Mesenteric fat pad (tissue), 1 donor: ENCODE measurements around the gene SLC45A3. TPM values are rescaled to one million over a fixed set of nuclear protein-coding genes. Genes with fewer than 3 reads are reported as not detected.

Source experiments
- DNase-seq: peaks from one replicate; pipeline ENCODE4 v3.0.0-alpha.2; 2020; ENCODE audit warnings: low spot score
- total RNA-seq: library from RNA; stranded (reverse); fragmentation: NEBNext Ultra II Directional; extraction: Animal tissue kit (Norgen Biotek cat#: 25700); gene quantifications from one replicate; pipeline ENCODE4 v1.2.1, GENCODE V29; 2021
- donor health status: DM: yes; HTN: yes; CAD: no.

SLC45A3 gene
- total RNA-seq, 1 donor from 2014 or later = 2.0 TPM

GRCh38 chr1:205668951-205669340 is 11.4 kb downstream of the SLC45A3 start:
- no peak for DNase-seq

GRCh38 chr1:205667909-205668643 is 12.2 kb downstream of the SLC45A3 start:
- DNase-seq = no peak

- DNase-seq = no peak
These were observed 13.7 kb downstream of the SLC45A3 start for GRCh38 chr1:205666372-205667166.

- no peak for DNase-seq
These were observed 14.9 kb downstream of the SLC45A3 start for GRCh38 chr1:205665201-205666045.

- DNase-seq = no peak
These were observed 15.8 kb downstream of the SLC45A3 start for GRCh38 chr1:205664399-205665017.

- DNase-seq = no peak
These were observed 16.9 kb downstream of the SLC45A3 start for GRCh38 chr1:205663286-205663936.

- no peak for DNase-seq
These were observed 17.5 kb downstream of the SLC45A3 start for GRCh38 chr1:205662791-205663190.

- no peak for DNase-seq
These were observed 18.1 kb downstream of the SLC45A3 start for GRCh38 chr1:205662135-205662738.

- DNase-seq = no peak
These were observed 18.7 kb downstream of the SLC45A3 start for GRCh38 chr1:205661429-205662134.

GRCh38 chr1:205660361-205660760 is 19.9 kb downstream of the SLC45A3 start:
- no peak for DNase-seq

- DNase-seq = no peak
These were observed 21.2 kb downstream of the SLC45A3 start for GRCh38 chr1:205658943-205659581.

- DNase-seq = no peak
These were observed 24.1 kb downstream of the SLC45A3 start for GRCh38 chr1:205656236-205656635.

- no peak for DNase-seq
These were observed 27.3 kb downstream of the SLC45A3 start for GRCh38 chr1:205652984-205653383.

- no peak for DNase-seq
These were observed 30.1 kb downstream of the SLC45A3 start for GRCh38 chr1:205650241-205650640.

- DNase-seq = no peak
These were observed 34.8 kb downstream of the SLC45A3 start for GRCh38 chr1:205645519-205645918.

- DNase-seq = no peak
These were observed 37.5 kb downstream of the SLC45A3 start for GRCh38 chr1:205642679-205643307.

GRCh38 chr1:205639567-205639966 is 40.7 kb downstream of the SLC45A3 start:
- DNase-seq = no peak

- DNase-seq = no peak
These were observed 42.3 kb downstream of the SLC45A3 start for GRCh38 chr1:205637854-205638468.
